Peyer's patch (tissue), 4 donors: ENCODE results near the gene MTG2.

ENCODE experiments used
- POLR2A ChIP-seq, 2 donors: fragments of 450-650 bp; IDR thresholded peaks; one replicate each; pipeline ENCODE4 v1.5.1; 2017; ENCODE audit warnings: antibody characterized with exemption in 2 of 2, mild to moderate bottlenecking in 2 of 2, moderate library complexity in 2 of 2
- TF ChIP-seq, protein P1 (sequence below), 6 experiments: fragments of 450-650 bp in 4 of 6; fragments of 200-600 bp in 2 of 6; sonication (generic) in 1 of 6; IDR thresholded peaks; one replicate each; pipeline ENCODE4 v1.5.1; 2017 to 2019; ENCODE audit warnings: antibody characterized with exemption in 6 of 6, mild to moderate bottlenecking in 3 of 6, moderate library complexity in 1 of 6

- no peak for TF ChIP-seq POLR2A (IDR thresholded peaks at IDR 0.05)
- TF ChIP-seq, protein P1, sequence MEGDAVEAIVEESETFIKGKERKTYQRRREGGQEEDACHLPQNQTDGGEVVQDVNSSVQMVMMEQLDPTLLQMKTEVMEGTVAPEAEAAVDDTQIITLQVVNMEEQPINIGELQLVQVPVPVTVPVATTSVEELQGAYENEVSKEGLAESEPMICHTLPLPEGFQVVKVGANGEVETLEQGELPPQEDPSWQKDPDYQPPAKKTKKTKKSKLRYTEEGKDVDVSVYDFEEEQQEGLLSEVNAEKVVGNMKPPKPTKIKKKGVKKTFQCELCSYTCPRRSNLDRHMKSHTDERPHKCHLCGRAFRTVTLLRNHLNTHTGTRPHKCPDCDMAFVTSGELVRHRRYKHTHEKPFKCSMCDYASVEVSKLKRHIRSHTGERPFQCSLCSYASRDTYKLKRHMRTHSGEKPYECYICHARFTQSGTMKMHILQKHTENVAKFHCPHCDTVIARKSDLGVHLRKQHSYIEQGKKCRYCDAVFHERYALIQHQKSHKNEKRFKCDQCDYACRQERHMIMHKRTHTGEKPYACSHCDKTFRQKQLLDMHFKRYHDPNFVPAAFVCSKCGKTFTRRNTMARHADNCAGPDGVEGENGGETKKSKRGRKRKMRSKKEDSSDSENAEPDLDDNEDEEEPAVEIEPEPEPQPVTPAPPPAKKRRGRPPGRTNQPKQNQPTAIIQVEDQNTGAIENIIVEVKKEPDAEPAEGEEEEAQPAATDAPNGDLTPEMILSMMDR (IDR thresholded peaks at IDR 0.05): no peak
Measured at GRCh38 chr20:62212299-62212698, 29.5 kb downstream of the MTG2 start.
